Endothelial cell (in vitro differentiated cells): ENCODE results near the gene PRPF38B. TPM values are rescaled to one million over a fixed set of nuclear protein-coding genes. Genes with fewer than 3 reads are reported as not detected.

Experiments used
- DNase-seq: peaks from one replicate; pipeline ENCODE4 v3.0.0; 2021; ENCODE audit warnings: low spot score
- H3K27ac Mint-ChIP-seq: one replicate; pipeline ENCODE4 v1.8.0; 2021; ENCODE audit warnings: mixed read lengths, inconsistent platforms; ENCODE audit not compliant: unreplicated experiment
- H3K27me3 Mint-ChIP-seq: one replicate; pipeline ENCODE4 v1.8.0; 2021; ENCODE audit warnings: mild to moderate bottlenecking, moderate library complexity, mixed read lengths, inconsistent platforms; ENCODE audit not compliant: unreplicated experiment
- H3K36me3 Mint-ChIP-seq: one replicate; pipeline ENCODE4 v1.8.0; 2021; ENCODE audit warnings: mild to moderate bottlenecking, low read depth, mixed read lengths, inconsistent platforms; ENCODE audit not compliant: unreplicated experiment
- H3K4me1 Mint-ChIP-seq: one replicate; pipeline ENCODE4 v1.8.0; 2021; ENCODE audit warnings: mild to moderate bottlenecking, mixed read lengths, inconsistent platforms; ENCODE audit not compliant: unreplicated experiment
- H3K4me3 Mint-ChIP-seq: one replicate; pipeline ENCODE4 v1.8.0; 2021; ENCODE audit warnings: mild to moderate bottlenecking, mixed read lengths, inconsistent platforms; ENCODE audit not compliant: unreplicated experiment
- H3K9me3 Mint-ChIP-seq: one replicate; pipeline ENCODE4 v1.8.0; 2021; ENCODE audit warnings: mixed read lengths, inconsistent platforms; ENCODE audit not compliant: unreplicated experiment
- CTCF ChIP-seq: fragments of 200-600 bp; sonication (generic); IDR thresholded peaks from one replicate; pipeline ENCODE4 v1.5.0; 2021; ENCODE audit warnings: antibody characterized with exemption; ENCODE audit not compliant: unreplicated experiment
- total RNA-seq: library from RNA; stranded (reverse); fragmentation: NEBNext Ultra II Directional; extraction: Animal tissue kit (Norgen Biotek cat#: 25700); gene quantifications from one replicate; pipeline ENCODE4 v1.2.1, GENCODE V29; 2021; ENCODE audit not compliant: unreplicated experiment

The PRPF38B gene
- total RNA-seq, 1 donor from 2014 or later, result 54.3 TPM

GRCh38 chr1:108732398-108732797, 40.3 kb downstream of the PRPF38B start:
- Mint-ChIP-seq H3K27me3 (peaks cover 4% of the 10 kb centered on the region), H3K9me3 (no peaks in the 10 kb centered on the region), H3K27ac (no peak overlapping the region), H3K4me1 (no peaks in the 10 kb centered on the region), H3K36me3 (no peaks in the 10 kb centered on the region), H3K4me3 (no peak overlapping the region)
- TF ChIP-seq CTCF, result no peak
- DNase-seq, result no peak

GRCh38 chr1:108734171-108734865, 42.2 kb downstream of the PRPF38B start:
- Mint-ChIP-seq H3K4me3 (no peak overlapping the region), H3K4me1 (no peaks in the 10 kb centered on the region), H3K9me3 (no peaks in the 10 kb centered on the region), H3K27me3 (peaks cover 3% of the 10 kb centered on the region), H3K36me3 (no peaks in the 10 kb centered on the region), H3K27ac (no peak overlapping the region)
- no peak for DNase-seq
- no peak for TF ChIP-seq CTCF

- H3K4me3 Mint-ChIP-seq, result no peak overlapping the region
- H3K36me3 Mint-ChIP-seq, result no peaks in the 10 kb centered on the region
- TF ChIP-seq CTCF, result no peak
- H3K4me1 Mint-ChIP-seq, result peaks cover 3% of the 10 kb centered on the region
- H3K27ac Mint-ChIP-seq, result no peak overlapping the region
- H3K27me3 Mint-ChIP-seq, result peaks cover 13% of the 10 kb centered on the region
- DNase-seq, result no peak
- H3K9me3 Mint-ChIP-seq, result no peaks in the 10 kb centered on the region
Measured at GRCh38 chr1:108742253-108742652, 50.1 kb downstream of the PRPF38B start.

GRCh38 chr1:108745980-108746381, 53.9 kb downstream of the PRPF38B start:
- Mint-ChIP-seq H3K36me3 (peaks cover 5% of the 10 kb centered on the region), H3K9me3 (no peaks in the 10 kb centered on the region), H3K27ac (peak overlapping the region; percentile 98), H3K27me3 (peaks cover 13% of the 10 kb centered on the region), H3K4me1 (peaks cover 13% of the 10 kb centered on the region), H3K4me3 (peak overlapping the region; percentile 99)
- DNase-seq, result no peak
- TF ChIP-seq CTCF, result no peak

GRCh38 chr1:108746382-108747170, 54.5 kb downstream of the PRPF38B start, which contains the start of gene STXBP3:
STXBP3 (plus strand) TSS chr1:108746674; CDS start chr1:108746738, 64 bp downstream.
- Mint-ChIP-seq H3K27me3 (peaks cover 13% of the 10 kb centered on the region), H3K27ac (peak within 1 kb of the TSS; percentile 98), H3K36me3 (peaks cover 5% of the 10 kb centered on the region), H3K4me1 (peaks cover 13% of the 10 kb centered on the region), H3K9me3 (no peaks in the 10 kb centered on the region), H3K4me3 (peak within 1 kb of the TSS; percentile 99)
- peak; percentile 85 for TF ChIP-seq CTCF
- DNase-seq, result peak; percentile 100
